Activated naive CD4-positive, alpha-beta T cell treated with anti-CD3 and anti-CD28 coated beads, Interleukin-2, amount 10 ng/mL, durations not matched to agents 7 days and 5 days (primary cell): ENCODE measurements around the gene TYMP.
A peak's percentile ranks its signal among the peaks of the same experiment; 100 is the strongest.

Experiments
- CTCF ChIA-PET: fragments of 350-600 bp; sonication (Branson Sonifier 250); formaldehyde crosslinking; loops from one replicate; lab custom pipeline; 2021; ENCODE audit warnings: antibody characterized with exemption; lab: Charles Lee
- DNase-seq: peaks from one replicate; pipeline ENCODE4 v3.0.0-alpha.2; 2020
- H3K27ac Mint-ChIP-seq: one replicate; pipeline ENCODE4 v1.8.0; 2021; ENCODE audit warnings: mild to moderate bottlenecking, moderate library complexity, mixed read lengths
- H3K27me3 Mint-ChIP-seq: one replicate; pipeline ENCODE4 v1.8.0; 2021; ENCODE audit warnings: mild to moderate bottlenecking, mixed read lengths
- H3K36me3 Mint-ChIP-seq: one replicate; pipeline ENCODE4 v1.8.0; 2021; ENCODE audit warnings: mixed read lengths
- H3K4me1 Mint-ChIP-seq: one replicate; pipeline ENCODE4 v1.8.0; 2021; ENCODE audit warnings: mixed read lengths
- H3K4me3 Mint-ChIP-seq: one replicate; pipeline ENCODE4 v1.8.0; 2021; ENCODE audit warnings: mild to moderate bottlenecking, moderate library complexity, mixed read lengths
- H3K9me3 Mint-ChIP-seq: one replicate; pipeline ENCODE4 v1.8.0; 2021; ENCODE audit warnings: mixed read lengths

TYMP gene

DNA sequence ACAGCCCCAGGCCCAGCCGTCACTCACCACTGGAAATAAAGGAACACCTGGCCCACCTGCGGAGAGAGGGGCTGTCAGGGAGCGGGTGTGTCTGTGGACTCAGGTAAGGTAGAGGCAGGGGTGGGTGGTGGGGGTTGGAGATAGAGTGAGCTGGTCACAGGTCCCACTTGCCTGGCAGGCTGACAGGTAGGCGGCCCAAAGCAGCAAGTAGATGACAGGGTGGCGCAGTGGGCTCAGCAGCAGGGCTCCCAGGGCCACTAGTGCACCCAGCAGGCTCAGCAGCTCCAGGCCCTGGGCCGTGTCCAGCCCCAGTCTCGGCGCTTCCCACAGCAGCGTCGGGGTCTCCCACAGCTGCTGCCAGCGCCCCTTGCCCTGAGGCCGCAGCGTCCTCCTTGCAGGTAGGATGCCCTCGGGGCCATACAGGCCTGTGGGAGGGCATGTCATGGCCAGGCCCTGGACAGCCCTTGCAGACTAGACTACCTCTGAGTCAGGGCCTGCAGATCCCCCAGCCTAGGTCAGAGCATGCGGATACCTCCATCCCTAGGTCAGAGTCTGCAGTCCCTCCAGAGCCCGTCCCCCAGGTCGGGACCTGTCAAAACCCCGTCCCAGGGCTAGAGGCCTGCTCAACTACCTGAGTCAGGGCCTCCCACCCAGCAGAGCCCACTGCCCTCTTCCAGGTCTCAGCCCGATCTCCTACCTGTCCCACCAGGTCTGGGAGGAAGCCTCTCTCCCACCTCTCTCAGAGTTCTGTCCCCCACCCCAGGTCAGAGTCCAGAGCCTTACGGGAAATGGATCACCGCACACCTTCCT, 23.0 kb downstream of the TYMP start:
- Mint-ChIP-seq H3K36me3 (peaks cover 13% of the 10 kb centered on the region), H3K9me3 (no peaks in the 10 kb centered on the region), H3K4me1 (peaks cover 24% of the 10 kb centered on the region), H3K27ac (peak overlapping the region; percentile 96), H3K27me3 (no peaks in the 10 kb centered on the region), H3K4me3 (peak overlapping the region; percentile 93)
- CTCF ChIA-PET, result no interaction called here
- no peak for DNase-seq

- no peak for DNase-seq
- Mint-ChIP-seq H3K4me1 (peaks cover 24% of the 10 kb centered on the region), H3K9me3 (no peaks in the 10 kb centered on the region), H3K4me3 (peak overlapping the region; percentile 93), H3K27ac (peak overlapping the region; percentile 96), H3K36me3 (peaks cover 13% of the 10 kb centered on the region), H3K27me3 (no peaks in the 10 kb centered on the region)
- CTCF ChIA-PET, result no interaction called here
Measured at GRCh38 chr22:50505776-50506610, 23.8 kb downstream of the TYMP start.

DNA sequence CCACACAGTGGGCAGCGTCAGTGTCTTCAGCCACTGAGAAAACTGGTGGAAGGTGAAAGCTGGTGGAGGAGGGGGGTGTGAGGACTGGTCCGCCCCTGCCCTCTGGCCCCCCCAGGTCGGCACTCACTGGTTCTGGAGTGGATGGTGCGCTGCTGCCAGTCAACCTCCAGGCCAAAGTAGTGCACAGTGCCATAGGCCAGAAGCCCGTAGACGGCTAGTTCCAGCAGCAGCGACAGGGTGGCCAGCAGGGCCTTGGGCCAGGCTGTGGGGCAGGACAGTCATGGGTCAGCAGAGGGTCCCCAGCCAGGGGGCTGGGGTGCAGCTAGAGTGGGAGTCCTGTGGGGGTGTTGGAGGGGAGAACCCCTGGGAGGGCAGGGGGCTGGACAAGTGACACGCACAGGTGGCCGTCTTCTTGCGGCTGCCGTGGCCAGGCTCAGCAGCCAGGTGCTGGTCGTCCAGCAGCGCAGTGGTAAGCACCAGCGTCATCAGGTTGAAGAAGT, 24.5 kb downstream of the TYMP start:
- CTCF ChIA-PET, result interaction anchor here (0.9 kb wide), 1 partner anchor 116 kb away, joined by 4 read pairs; no protein-coding TSS in a partner anchor
- Mint-ChIP-seq H3K9me3 (no peaks in the 10 kb centered on the region), H3K36me3 (peaks cover 13% of the 10 kb centered on the region), H3K27ac (no peak overlapping the region), H3K4me1 (peaks cover 24% of the 10 kb centered on the region), H3K4me3 (peak overlapping the region; percentile 59), H3K27me3 (no peaks in the 10 kb centered on the region)
- no peak for DNase-seq

GRCh38 chr22:50504369-50505211, 25.2 kb downstream of the TYMP start:
- no peaks in the 10 kb centered on the region for H3K27me3 Mint-ChIP-seq
- H3K36me3 Mint-ChIP-seq, result peaks cover 13% of the 10 kb centered on the region
- DNase-seq, result no peak
- H3K9me3 Mint-ChIP-seq, result no peaks in the 10 kb centered on the region
- no peak overlapping the region for H3K27ac Mint-ChIP-seq
- no peak overlapping the region for H3K4me3 Mint-ChIP-seq
- CTCF ChIA-PET, result interaction anchor here (0.9 kb wide), 1 partner anchor 117 kb away, joined by 4 read pairs; no protein-coding TSS in a partner anchor
- peaks cover 20% of the 10 kb centered on the region for H3K4me1 Mint-ChIP-seq

DNA sequence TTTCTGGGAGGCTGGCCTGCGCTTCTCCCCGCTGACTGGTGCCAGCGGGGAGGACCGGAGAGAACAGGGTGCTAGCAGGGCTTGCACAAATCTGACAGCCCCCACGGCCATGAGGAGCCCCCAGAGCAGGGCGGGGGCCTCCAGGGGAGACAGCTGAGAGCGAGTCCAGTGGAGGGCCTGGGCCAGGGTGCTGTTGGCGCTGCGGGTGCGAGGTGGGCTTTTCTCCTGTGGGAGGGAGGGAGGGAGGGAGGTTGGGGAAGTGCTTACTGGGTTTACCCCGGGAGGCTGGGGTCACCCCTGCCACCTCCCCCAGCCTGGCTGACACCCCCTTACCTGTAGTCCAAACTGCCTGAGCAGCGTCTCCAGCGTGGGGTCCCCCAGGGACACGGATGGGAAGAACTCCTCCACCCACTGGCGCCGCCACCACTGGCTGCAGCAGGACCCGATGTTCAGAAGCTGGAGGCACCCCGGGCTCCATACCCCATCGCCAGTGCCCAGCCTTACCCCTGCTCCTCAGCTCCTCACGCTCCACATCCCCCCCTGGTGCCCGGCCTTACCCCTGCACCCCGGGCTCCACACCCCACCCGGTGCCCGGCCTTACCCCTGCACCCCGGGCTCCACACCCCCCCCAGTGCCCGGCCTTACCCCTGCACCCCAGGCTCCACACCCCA, 26.2 kb downstream of the TYMP start:
- CTCF ChIA-PET, result no interaction called here
- H3K9me3 Mint-ChIP-seq, result no peaks in the 10 kb centered on the region
- H3K27ac Mint-ChIP-seq, result no peak overlapping the region
- DNase-seq, result peak; percentile 47
- H3K27me3 Mint-ChIP-seq, result no peaks in the 10 kb centered on the region
- H3K36me3 Mint-ChIP-seq, result peaks cover 8% of the 10 kb centered on the region
- H3K4me3 Mint-ChIP-seq, result no peak overlapping the region
- H3K4me1 Mint-ChIP-seq, result peaks cover 10% of the 10 kb centered on the region

DNA sequence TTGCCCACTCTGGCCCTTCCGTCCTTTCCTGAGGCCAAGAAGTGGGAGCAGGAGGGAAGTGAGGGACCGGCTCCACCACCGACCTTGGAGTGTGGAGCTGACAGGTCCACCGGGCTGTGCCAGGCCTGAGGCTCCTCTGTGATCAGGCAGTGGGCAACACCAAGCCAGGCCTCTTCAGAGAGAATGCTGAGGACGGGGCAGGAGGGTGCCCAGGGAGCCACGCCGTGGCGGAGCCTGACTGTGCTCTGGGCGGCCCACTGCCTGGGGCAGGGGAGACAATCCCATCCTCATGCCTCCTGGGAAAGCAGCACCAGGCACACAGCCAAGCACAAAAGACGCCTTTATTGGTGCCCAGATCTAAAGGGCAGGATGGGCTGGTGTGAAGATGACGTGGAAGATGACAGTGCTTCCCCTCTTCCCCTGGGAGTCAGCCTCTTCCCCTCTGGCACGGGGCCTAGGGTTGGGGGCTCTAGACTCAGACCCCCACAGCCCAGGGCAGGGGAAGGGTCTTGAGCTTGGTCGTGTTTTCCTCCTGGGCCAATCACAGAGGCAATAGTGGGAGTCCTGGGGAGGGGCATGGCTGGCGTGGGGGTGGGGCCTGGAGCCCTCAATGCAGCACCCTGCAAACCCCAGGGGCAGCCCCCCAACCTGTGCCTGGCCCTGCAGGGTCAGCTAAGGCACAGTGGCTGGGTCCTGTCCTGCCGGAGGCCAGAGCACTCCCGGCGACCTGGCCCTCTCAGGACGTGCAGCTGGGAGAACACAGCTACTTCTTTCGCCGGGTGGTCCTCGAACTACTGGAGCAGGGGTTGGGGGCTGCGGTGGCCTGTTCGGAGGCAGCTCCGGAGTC, 27.0 kb downstream of the TYMP start:
- H3K27me3 Mint-ChIP-seq, result peaks cover 5% of the 10 kb centered on the region
- H3K4me1 Mint-ChIP-seq, result peaks cover 11% of the 10 kb centered on the region
- DNase-seq, result no peak
- no peaks in the 10 kb centered on the region for H3K9me3 Mint-ChIP-seq
- H3K36me3 Mint-ChIP-seq, result peaks cover 8% of the 10 kb centered on the region
- H3K4me3 Mint-ChIP-seq, result no peak overlapping the region
- no peak overlapping the region for H3K27ac Mint-ChIP-seq
- CTCF ChIA-PET, result interaction anchor here (0.9 kb wide), 1 partner anchor 33 kb away, joined by 3 read pairs; no protein-coding TSS in a partner anchor

DNA sequence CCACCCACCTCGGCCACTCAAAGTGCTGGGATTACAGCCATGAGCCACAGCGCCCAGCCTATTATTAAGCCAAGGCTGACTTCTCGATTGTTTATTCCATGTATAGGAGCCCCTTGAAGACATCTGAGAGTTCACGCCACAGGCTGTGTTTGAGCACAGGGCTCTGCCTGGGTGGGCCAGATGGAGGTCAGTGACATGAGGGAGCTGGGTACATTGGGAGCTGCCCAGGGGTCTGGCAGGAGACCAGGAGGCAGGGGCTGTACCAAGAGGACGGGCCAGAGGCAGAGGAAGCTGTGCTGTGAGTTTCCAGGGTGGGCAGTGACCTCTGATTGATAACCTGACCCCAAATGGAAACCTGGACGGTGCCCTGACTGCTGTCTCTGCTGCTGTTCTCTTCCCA, 27.7 kb downstream of the TYMP start:
- Mint-ChIP-seq H3K4me3 (no peak overlapping the region), H3K9me3 (no peaks in the 10 kb centered on the region), H3K27ac (no peak overlapping the region), H3K4me1 (peaks cover 8% of the 10 kb centered on the region), H3K36me3 (peaks cover 4% of the 10 kb centered on the region), H3K27me3 (peaks cover 8% of the 10 kb centered on the region)
- DNase-seq, result no peak
- CTCF ChIA-PET, result interaction anchor here (0.9 kb wide), 1 partner anchor 32 kb away, joined by 3 read pairs; no protein-coding TSS in a partner anchor

DNA sequence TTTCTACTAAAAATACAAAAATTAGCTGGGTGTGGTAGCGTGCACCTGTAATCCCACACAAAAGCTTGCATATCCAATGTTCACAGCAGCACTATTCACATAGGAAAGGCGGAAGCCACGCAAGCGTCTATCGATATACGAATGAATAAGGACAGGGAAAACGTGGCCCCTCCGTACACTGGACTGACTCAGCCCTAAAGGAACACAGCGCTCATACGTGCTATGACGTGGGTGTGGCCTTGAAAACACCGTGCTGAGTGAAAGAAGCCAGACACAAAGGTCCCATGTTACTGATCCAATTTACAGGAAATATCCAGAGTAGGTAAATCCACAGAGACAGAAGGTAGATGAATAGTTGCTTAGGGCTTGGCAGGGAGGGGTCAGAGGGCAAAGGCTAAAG, 29.4 kb downstream of the TYMP start:
- CTCF ChIA-PET, result no interaction called here
- Mint-ChIP-seq H3K36me3 (peaks cover 4% of the 10 kb centered on the region), H3K27ac (no peak overlapping the region)

GRCh38 chr22:50498322-50498890, 31.4 kb downstream of the TYMP start:
- H3K36me3 Mint-ChIP-seq, result peaks cover 4% of the 10 kb centered on the region
- H3K27me3 Mint-ChIP-seq, result peaks cover 11% of the 10 kb centered on the region
- peak; percentile 84 for DNase-seq
- no peak overlapping the region for H3K4me3 Mint-ChIP-seq
- H3K27ac Mint-ChIP-seq, result peak overlapping the region; percentile 42
- CTCF ChIA-PET, result interaction anchor here (0.6 to 2.8 kb wide), 18 partner anchors 10 to 259 kb away, joined by 3 to 21 read pairs (median 6); partner anchors contain the start of genes DENND6B, MIOX, NCAPH2 and SCO2
- H3K9me3 Mint-ChIP-seq, result no peaks in the 10 kb centered on the region
- H3K4me1 Mint-ChIP-seq, result peaks cover 3% of the 10 kb centered on the region

More for the DNA sequence above, 29.4 kb downstream of the TYMP start:
- H3K9me3 Mint-ChIP-seq, result no peaks in the 10 kb centered on the region
- peaks cover 11% of the 10 kb centered on the region for H3K27me3 Mint-ChIP-seq
- no peak overlapping the region for H3K4me3 Mint-ChIP-seq
- no peak for DNase-seq
- peaks cover 3% of the 10 kb centered on the region for H3K4me1 Mint-ChIP-seq

GRCh38 chr22:50497093-50497492, 32.7 kb downstream of the TYMP start:
- no peak overlapping the region for H3K27ac Mint-ChIP-seq
- no peak overlapping the region for H3K4me3 Mint-ChIP-seq
- peaks cover 11% of the 10 kb centered on the region for H3K27me3 Mint-ChIP-seq
- no peaks in the 10 kb centered on the region for H3K9me3 Mint-ChIP-seq
- CTCF ChIA-PET, result interaction anchor here (0.7 to 2.8 kb wide), 18 partner anchors 11 to 334 kb away, joined by 3 to 21 read pairs (median 4); partner anchors contain the start of genes DENND6B, LMF2, MIOX and NCAPH2
- peaks cover under 1% of the 10 kb centered on the region for H3K36me3 Mint-ChIP-seq
- DNase-seq, result no peak
- peaks cover 3% of the 10 kb centered on the region for H3K4me1 Mint-ChIP-seq

DNA sequence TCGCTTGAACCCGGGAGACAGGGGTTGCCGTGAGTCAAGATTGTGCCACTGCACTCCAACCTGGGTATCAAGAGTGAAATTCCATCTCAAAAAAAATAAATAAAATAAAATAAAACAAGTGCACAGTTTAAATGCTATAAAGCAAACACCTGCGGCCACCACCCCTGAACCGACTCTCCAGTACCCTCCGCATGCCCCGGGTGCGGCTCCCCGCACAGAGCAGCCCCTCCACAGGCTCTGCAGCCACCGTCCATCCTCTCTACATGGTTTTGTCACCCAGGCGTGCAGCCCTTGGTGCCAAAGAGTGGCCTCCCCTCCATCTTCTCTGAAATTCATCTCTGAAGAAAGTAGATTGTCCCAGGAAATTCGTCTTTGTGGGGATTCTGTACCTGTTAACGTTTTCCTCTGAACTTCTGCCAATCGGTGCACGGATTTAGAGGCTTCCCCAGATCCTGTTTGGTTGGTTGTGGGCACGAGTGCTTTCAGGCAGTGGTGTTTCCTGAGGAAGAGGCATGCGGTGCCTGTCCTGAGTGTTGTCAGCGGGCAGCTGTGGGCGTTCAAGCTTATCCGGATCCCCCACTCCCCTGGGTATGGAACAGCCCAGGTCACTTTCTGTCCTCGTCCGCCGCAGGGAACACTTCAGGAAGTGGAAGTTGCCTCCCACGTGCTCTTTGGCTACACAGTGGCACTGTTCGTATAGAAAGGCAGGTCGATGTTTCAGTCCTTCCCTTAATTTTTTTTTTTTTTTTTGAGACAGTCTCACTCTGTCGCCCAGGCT, 39.1 kb downstream of the TYMP start:
- H3K27me3 Mint-ChIP-seq, result peaks cover 38% of the 10 kb centered on the region
- no peaks in the 10 kb centered on the region for H3K36me3 Mint-ChIP-seq
- peaks cover 13% of the 10 kb centered on the region for H3K4me1 Mint-ChIP-seq
- H3K9me3 Mint-ChIP-seq, result no peaks in the 10 kb centered on the region
- DNase-seq, result peak; percentile 33
- H3K4me3 Mint-ChIP-seq, result no peak overlapping the region
- H3K27ac Mint-ChIP-seq, result peak overlapping the region; percentile 72
- CTCF ChIA-PET, result no interaction called here
